DMS53 (cell line): ENCODE data around the gene GOLGA3.
"Not testable (repeated sequence)": the region's sequence is repeated elsewhere in the genome, so short reads cannot be mapped to it uniquely, and the experiment has no call there.

ENCODE experiments used
- DNase-seq: peaks from one replicate; lab custom pipeline; 2025; lab: John Stamatoyannopoulos, UW

The GOLGA3 gene

GRCh38 chr12:132814232-132814631, 14.4 kb downstream of the GOLGA3 start:
- no peak for DNase-seq

- no peak for DNase-seq
These were observed 15.2 kb downstream of the GOLGA3 start for GRCh38 chr12:132813443-132813842.

- DNase-seq: no peak
These were observed 15.9 kb downstream of the GOLGA3 start for GRCh38 chr12:132812631-132813305.

- DNase-seq: peak; percentile 50
These were observed 19.3 kb downstream of the GOLGA3 start for GRCh38 chr12:132809391-132809790.

GRCh38 chr12:132807295-132808092, 21.2 kb downstream of the GOLGA3 start:
- peak; percentile 28 for DNase-seq

GRCh38 chr12:132806857-132807256, 21.8 kb downstream of the GOLGA3 start:
- no peak for DNase-seq

- DNase-seq: peak; percentile 13
These were observed 24.2 kb downstream of the GOLGA3 start for GRCh38 chr12:132804426-132804861.

- no peak for DNase-seq
These were observed 24.8 kb downstream of the GOLGA3 start for GRCh38 chr12:132803888-132804287.

GRCh38 chr12:132803125-132803524, 25.5 kb downstream of the GOLGA3 start:
- no peak for DNase-seq

GRCh38 chr12:132801741-132802140, 26.9 kb downstream of the GOLGA3 start:
- no peak for DNase-seq

- no peak for DNase-seq
These were observed 29.8 kb downstream of the GOLGA3 start for GRCh38 chr12:132798836-132799235.

GRCh38 chr12:132797820-132798570, 30.7 kb downstream of the GOLGA3 start:
- DNase-seq: no peak

- no peak for DNase-seq
These were observed 32.8 kb downstream of the GOLGA3 start for GRCh38 chr12:132795847-132796246.

GRCh38 chr12:132791940-132792339, 36.7 kb downstream of the GOLGA3 start:
- DNase-seq: not testable (repeated sequence)

GRCh38 chr12:132789099-132789471, 39.6 kb downstream of the GOLGA3 start:
- DNase-seq: no peak

GRCh38 chr12:132788375-132789098, 40.1 kb downstream of the GOLGA3 start:
- no peak for DNase-seq

- no peak for DNase-seq
These were observed 40.8 kb downstream of the GOLGA3 start for GRCh38 chr12:132787877-132788276.

GRCh38 chr12:132786192-132786591, 42.5 kb downstream of the GOLGA3 start:
- no peak for DNase-seq

- no peak for DNase-seq
These were observed 44.1 kb downstream of the GOLGA3 start for GRCh38 chr12:132784580-132784979.

GRCh38 chr12:132783917-132784531, 44.6 kb downstream of the GOLGA3 start:
- DNase-seq: no peak

- no peak for DNase-seq
These were observed 46.7 kb downstream of the GOLGA3 start for GRCh38 chr12:132781938-132782337.
